KOPT-K1 (cell line): ENCODE data around the gene MYG1.

Experiments used
- H3K27ac ChIP-seq: fragments of 200-600 bp; sonication (generic); 2 replicates; pipeline ENCODE4 v1.5.1; 2016; ENCODE audit warnings: antibody characterized with exemption, mild to moderate bottlenecking, low read depth, low read length; ENCODE audit not compliant: poor library complexity, severe bottlenecking
- H3K36me3 ChIP-seq: fragments of 200-600 bp; sonication (generic); 2 replicates; pipeline ENCODE4 v1.5.1; 2017; ENCODE audit warnings: antibody characterized with exemption, mild to moderate bottlenecking, low read length, moderate library complexity; ENCODE audit not compliant: insufficient read depth
- H3K9me3 ChIP-seq: fragments of 200-600 bp; sonication (generic); 2 replicates; pipeline ENCODE4 v1.5.1; 2017; ENCODE audit warnings: antibody characterized with exemption, low read length, mild to moderate bottlenecking; ENCODE audit not compliant: insufficient read depth, poor library complexity, severe bottlenecking

MYG1 gene, protein sequence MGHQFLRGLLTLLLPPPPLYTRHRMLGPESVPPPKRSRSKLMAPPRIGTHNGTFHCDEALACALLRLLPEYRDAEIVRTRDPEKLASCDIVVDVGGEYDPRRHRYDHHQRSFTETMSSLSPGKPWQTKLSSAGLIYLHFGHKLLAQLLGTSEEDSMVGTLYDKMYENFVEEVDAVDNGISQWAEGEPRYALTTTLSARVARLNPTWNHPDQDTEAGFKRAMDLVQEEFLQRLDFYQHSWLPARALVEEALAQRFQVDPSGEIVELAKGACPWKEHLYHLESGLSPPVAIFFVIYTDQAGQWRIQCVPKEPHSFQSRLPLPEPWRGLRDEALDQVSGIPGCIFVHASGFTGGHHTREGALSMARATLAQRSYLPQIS

DNA sequence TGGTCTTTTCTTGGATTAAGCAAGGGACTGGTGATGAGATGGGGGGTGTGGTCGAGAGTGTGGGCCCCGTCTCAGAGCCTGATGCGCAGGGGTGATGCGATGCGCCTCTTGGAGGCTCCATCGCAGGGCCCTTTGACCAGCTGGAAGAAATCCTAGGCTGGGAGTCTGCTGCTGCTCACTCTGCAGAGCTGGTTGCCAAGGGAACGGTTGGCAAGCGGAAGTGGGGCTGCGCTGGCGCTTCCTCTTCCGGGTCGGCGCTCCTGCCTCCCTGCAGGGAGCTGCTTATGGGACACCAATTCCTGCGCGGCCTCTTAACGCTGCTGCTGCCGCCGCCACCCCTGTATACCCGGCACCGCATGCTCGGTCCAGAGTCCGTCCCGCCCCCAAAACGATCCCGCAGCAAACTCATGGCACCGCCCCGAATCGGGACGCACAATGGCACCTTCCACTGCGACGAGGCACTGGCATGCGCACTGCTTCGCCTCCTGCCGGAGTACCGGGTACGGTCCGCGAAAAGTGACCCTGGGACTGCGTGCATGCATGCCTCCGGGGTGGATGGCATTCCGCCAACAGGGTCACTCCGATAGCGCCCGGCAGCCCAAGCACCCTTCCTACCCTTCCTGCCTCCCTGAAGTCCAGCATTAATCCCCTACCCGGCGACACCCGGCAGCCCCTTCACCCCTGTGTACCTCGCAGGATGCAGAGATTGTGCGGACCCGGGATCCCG lies at the start of gene MYG1:
Gene MYG1, plus strand, starts transcription at position 242 of the 727 bp plus-strand sequence. Its CDS starts 43 bp downstream, at position 285.
- H3K27ac ChIP-seq, result peak within 1 kb of the TSS; percentile 70
- H3K36me3 ChIP-seq, result peaks cover 60% of the 10 kb centered on the region
- H3K9me3 ChIP-seq, result no peaks in the 10 kb centered on the region

DNA sequence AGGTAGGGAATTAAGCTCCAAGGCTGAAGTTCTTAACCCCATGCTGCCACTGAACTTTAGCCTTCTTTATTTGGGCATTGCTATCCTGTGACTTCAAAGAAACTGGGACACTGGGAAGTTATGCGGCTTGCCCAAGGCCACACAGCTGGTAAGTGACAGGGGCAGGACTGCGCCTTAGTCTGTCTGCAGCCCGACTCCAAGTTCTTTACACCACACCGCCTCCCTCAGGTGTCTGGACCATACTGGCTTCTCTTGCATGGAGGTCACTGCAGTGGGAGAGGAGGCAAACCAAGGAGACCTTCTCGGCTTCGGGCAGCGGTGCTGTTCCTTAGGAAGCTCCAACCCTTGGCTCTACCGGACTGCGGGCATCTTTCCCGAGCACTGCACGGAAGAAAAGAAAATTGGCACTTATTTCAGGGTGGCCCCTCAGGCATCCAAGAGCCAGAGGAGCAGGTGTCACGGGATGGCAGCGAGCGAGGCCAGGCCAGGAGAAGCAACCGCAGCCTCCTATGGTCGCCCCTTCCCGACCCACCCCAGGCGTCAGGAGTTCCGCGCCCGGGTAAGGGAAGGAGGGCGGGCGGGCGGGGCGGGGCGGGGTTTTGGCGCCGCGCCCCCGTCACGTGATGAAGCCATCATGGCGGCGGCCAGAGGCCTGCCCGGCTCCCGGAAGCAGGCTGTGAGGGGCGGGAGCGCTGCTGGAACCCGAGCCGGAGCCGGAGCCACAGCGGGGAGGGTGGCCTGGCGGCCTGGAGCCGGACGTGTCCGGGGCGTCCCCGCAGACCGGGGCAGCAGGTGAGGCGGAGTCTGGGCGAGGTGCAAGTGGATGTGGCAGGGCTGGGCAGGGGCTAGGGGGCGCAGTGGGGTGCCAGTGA lies 47.8 kb upstream of the MYG1 start:
- Histone ChIP-seq H3K27ac (peak overlapping the region; percentile 75), H3K36me3 (peaks cover 27% of the 10 kb centered on the region), H3K9me3 (no peaks in the 10 kb centered on the region)

GRCh38 chr12:53252349-53252916 lies 47.1 kb upstream of the MYG1 start:
- no peaks in the 10 kb centered on the region for H3K9me3 ChIP-seq
- peak overlapping the region; percentile 75 for H3K27ac ChIP-seq
- peaks cover 27% of the 10 kb centered on the region for H3K36me3 ChIP-seq

DNA sequence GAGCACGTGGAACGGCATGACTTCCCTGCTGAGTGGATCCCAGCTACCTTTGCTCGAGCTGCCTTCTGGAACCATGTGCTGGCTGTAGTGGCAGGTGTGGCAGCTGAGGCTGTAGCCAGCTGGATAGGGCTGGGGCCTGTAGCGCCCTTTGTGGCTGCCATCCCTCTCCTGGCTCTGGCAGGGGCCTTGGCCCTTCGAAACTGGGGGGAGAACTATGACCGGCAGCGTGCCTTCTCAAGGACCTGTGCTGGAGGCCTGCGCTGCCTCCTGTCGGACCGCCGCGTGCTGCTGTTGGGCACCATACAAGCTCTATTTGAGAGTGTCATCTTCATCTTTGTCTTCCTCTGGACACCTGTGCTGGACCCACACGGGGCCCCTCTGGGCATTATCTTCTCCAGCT lies 46.2 kb upstream of the MYG1 start:
- H3K27ac ChIP-seq, result peak overlapping the region; percentile 75
- peaks cover 27% of the 10 kb centered on the region for H3K36me3 ChIP-seq
- no peaks in the 10 kb centered on the region for H3K9me3 ChIP-seq

DNA sequence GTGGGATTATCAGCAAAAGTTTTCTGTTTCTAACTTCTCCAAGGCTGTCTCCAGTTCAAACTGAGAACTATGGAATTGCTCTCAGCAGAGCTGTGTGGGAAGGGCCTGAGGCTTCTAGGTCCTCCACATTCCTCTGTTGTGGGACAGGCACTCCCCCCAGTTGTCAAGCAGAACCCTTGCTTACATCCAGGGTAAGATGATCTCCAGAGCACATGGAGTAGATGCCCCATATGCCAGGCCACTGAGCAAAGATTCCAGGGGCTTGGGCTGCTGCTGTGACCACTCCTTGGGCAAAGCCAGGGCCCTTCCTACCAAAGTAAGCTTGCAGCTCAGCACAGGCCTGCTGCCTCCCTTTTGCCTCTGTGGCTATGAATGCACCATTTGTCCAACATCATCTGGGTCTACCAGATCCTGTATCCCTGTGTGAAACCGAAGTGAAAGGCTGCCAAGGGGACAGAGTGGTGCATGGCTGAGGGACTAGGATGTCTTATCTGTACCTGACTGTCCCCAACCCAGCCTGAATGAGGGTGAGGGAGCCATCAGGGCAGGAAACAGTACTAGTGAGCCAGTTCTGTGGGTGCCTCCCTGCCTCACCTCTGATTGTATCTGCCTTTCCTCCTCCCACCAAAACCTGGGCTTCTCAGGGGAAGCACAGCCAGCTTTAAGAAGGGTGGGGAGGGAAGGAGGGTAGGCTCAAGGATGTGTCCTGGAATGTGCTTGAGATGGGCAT lies 44.5 kb upstream of the MYG1 start:
- Histone ChIP-seq H3K9me3 (no peaks in the 10 kb centered on the region), H3K36me3 (peaks cover 27% of the 10 kb centered on the region), H3K27ac (no peak overlapping the region)

- Histone ChIP-seq H3K9me3 (no peaks in the 10 kb centered on the region), H3K27ac (no peak overlapping the region)
Observed at GRCh38 chr12:53255996-53256395, 43.5 kb upstream of the MYG1 start.

GRCh38 chr12:53258541-53259539 lies 40.7 kb upstream of the MYG1 start:
- peaks cover 19% of the 10 kb centered on the region for H3K36me3 ChIP-seq
- H3K27ac ChIP-seq, result no peak overlapping the region
- no peaks in the 10 kb centered on the region for H3K9me3 ChIP-seq

More at GRCh38 chr12:53255996-53256395, 43.5 kb upstream of the MYG1 start:
- H3K36me3 ChIP-seq, result peaks cover 27% of the 10 kb centered on the region

DNA sequence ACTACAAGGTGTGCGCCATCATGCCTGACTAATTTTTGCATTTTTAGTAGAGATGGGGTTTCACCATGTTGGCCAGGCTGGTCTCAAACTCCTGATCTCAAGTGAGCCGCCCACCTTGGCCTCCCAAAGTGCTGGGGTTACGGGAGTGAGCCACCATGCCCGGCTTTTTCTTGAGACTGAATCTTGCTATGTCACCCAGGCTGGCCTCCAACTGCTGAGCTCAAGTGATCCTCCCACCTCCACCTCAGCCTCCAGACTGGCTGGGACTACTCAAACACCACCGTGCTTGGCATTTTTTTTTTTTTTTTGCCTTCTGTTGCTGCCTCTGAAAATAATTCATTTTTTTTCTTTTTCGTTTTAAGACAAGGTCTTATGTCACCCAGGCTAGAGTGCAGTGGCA lies 39.6 kb upstream of the MYG1 start:
- Histone ChIP-seq H3K27ac (no peak overlapping the region), H3K36me3 (peaks cover 9% of the 10 kb centered on the region; the same call in 1 of the 2 replicates), H3K9me3 (no peaks in the 10 kb centered on the region)

- Histone ChIP-seq H3K36me3 (peaks cover 20% of the 10 kb centered on the region), H3K9me3 (no peaks in the 10 kb centered on the region), H3K27ac (no peak overlapping the region)
Observed at GRCh38 chr12:53265783-53266182, 33.7 kb upstream of the MYG1 start.

DNA sequence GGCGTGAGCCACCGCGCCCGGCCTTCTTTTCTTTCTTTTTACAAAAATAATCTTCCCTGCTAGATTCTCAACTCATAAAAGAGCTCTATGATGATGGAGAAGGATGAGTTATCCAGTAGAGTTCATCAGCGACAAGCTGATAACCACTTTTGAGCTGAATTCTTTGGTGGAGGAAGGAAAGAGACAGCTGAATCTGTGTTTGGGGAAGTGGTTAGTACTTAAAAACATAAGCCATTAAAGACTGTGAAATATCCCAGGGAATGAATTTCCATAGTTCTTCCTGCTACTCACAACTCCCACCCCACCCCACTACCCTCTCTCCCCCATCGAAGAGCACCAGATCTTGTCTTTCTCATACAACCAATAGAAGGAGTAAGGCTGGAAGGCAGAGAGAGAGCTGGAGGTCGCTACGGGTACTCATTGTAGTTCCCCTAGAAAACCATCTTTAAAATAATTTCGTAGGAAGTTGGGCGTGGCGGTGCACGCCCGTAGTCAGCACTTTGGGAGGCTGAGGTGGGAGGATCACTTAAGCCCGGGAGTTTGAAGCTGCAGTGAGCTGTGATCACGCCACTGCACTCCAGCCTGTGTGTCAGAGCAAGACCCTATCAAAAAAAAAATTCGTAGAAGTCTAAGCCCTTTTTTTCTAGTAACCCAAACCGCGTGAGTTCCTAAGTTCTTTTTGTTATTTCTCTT lies 32.0 kb upstream of the MYG1 start:
- Histone ChIP-seq H3K27ac (peak overlapping the region; percentile 94), H3K36me3 (peaks cover 37% of the 10 kb centered on the region), H3K9me3 (no peaks in the 10 kb centered on the region)

DNA sequence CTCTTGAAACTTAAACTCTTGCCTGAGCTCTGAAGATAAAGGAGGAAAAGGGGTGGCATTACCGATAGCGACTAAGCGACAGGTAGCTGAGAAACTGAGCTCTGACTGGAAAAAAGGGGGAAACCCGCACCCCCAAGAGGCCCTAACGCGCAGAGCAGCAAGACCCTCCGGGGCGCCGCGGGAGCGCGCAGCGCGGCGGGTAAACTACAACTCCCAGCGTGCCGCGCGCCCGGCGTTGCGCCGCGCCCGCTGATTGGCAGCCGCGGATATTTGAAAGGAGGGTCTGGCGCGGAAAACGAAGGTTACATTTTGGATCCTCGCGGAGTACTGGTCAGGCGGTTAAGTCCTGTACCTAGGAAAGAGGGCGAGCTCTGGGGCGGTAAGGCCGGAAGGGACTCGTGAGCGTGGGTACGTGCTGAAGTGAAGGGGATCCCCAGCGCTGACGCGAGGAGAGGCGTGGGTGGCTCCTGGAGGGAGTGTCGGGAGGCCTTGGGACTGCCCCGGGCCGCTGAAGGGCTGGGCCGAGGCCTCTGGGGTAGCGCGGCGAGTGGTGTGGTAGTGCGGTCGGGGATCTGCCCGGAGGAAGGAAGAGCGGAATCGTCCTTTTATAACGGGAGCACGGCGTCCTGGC lies 31.4 kb upstream of the MYG1 start, which contains the start of gene ESPL1:
Gene ESPL1, plus strand, starts transcription at position 301 of the 631 bp plus-strand sequence. CDS start 468 bp downstream, outside the sequence.
- Histone ChIP-seq H3K27ac (peak within 1 kb of the TSS; percentile 94), H3K36me3 (peaks cover 43% of the 10 kb centered on the region), H3K9me3 (no peaks in the 10 kb centered on the region)
